Measurements from ENCODE around the gene PDLIM1.

PDLIM1 gene

GRCh38 chr10:95275726-95276366 lies 15.0 kb downstream of the PDLIM1 start:
- Histone ChIP-seq H3K4me1 (ENCODE audit: insufficient read depth, low read length) (peaks cover 29% of the 10 kb centered on the region), H3K9ac (ENCODE audit: low read depth, low read length) (no peak overlapping the region), H3K9me3 (ENCODE audit: control insufficient read depth, insufficient read depth, low read length) (no peaks in the 10 kb centered on the region), H3K36me3 (ENCODE audit: insufficient read depth, low read length) (peaks cover 6% of the 10 kb centered on the region; the same call in 1 of the 2 replicates)

GRCh38 chr10:95273393-95274312 lies 17.1 kb downstream of the PDLIM1 start:
- no peak overlapping the region for H3K9ac ChIP-seq (ENCODE audit: low read depth, low read length)
- H3K9me3 ChIP-seq (ENCODE audit: control insufficient read depth, insufficient read depth, low read length) = no peaks in the 10 kb centered on the region
- peaks cover 7% of the 10 kb centered on the region; the same call in 1 of the 2 replicates for H3K36me3 ChIP-seq (ENCODE audit: insufficient read depth, low read length)

GRCh38 chr10:95268438-95268837 lies 22.4 kb downstream of the PDLIM1 start:
- peaks cover 5% of the 10 kb centered on the region for H3K36me3 ChIP-seq (ENCODE audit: insufficient read depth, low read length)
- H3K4me1 ChIP-seq (ENCODE audit: insufficient read depth, low read length) = peaks cover 32% of the 10 kb centered on the region
- no peaks in the 10 kb centered on the region for H3K9me3 ChIP-seq (ENCODE audit: control insufficient read depth, insufficient read depth, low read length)
- H3K9ac ChIP-seq (ENCODE audit: low read depth, low read length) = no peak overlapping the region

More at GRCh38 chr10:95273393-95274312, 17.1 kb downstream of the PDLIM1 start:
- peaks cover 25% of the 10 kb centered on the region for H3K4me1 ChIP-seq (ENCODE audit: insufficient read depth, low read length)

GRCh38 chr10:95267251-95267650 lies 23.6 kb downstream of the PDLIM1 start:
- no peak overlapping the region for H3K9ac ChIP-seq (ENCODE audit: low read depth, low read length)
- H3K4me1 ChIP-seq (ENCODE audit: insufficient read depth, low read length) = peaks cover 32% of the 10 kb centered on the region
- H3K9me3 ChIP-seq (ENCODE audit: control insufficient read depth, insufficient read depth, low read length) = no peaks in the 10 kb centered on the region
- H3K36me3 ChIP-seq (ENCODE audit: insufficient read depth, low read length) = peaks cover 11% of the 10 kb centered on the region

GRCh38 chr10:95266674-95267095 lies 24.1 kb downstream of the PDLIM1 start:
- Histone ChIP-seq H3K4me1 (ENCODE audit: insufficient read depth, low read length) (peaks cover 37% of the 10 kb centered on the region), H3K36me3 (ENCODE audit: insufficient read depth, low read length) (peaks cover 12% of the 10 kb centered on the region), H3K9ac (ENCODE audit: low read depth, low read length) (no peak overlapping the region)

GRCh38 chr10:95265572-95265971 lies 25.2 kb downstream of the PDLIM1 start:
- Histone ChIP-seq H3K9me3 (ENCODE audit: control insufficient read depth, insufficient read depth, low read length) (no peaks in the 10 kb centered on the region), H3K36me3 (ENCODE audit: insufficient read depth, low read length) (peaks cover 22% of the 10 kb centered on the region), H3K9ac (ENCODE audit: low read depth, low read length) (no peak overlapping the region), H3K4me1 (ENCODE audit: insufficient read depth, low read length) (peaks cover 46% of the 10 kb centered on the region)

More at GRCh38 chr10:95266674-95267095, 24.1 kb downstream of the PDLIM1 start:
- no peaks in the 10 kb centered on the region for H3K9me3 ChIP-seq (ENCODE audit: control insufficient read depth, insufficient read depth, low read length)

- Histone ChIP-seq H3K9me3 (ENCODE audit: control insufficient read depth, insufficient read depth, low read length) (no peaks in the 10 kb centered on the region), H3K4me1 (ENCODE audit: insufficient read depth, low read length) (peaks cover 46% of the 10 kb centered on the region), H3K36me3 (ENCODE audit: insufficient read depth, low read length) (peaks cover 31% of the 10 kb centered on the region), H3K9ac (ENCODE audit: low read depth, low read length) (no peak overlapping the region)
Measured at GRCh38 chr10:95264227-95265051, 26.4 kb downstream of the PDLIM1 start.

- H3K4me1 ChIP-seq (ENCODE audit: insufficient read depth, low read length) = peaks cover 44% of the 10 kb centered on the region
- peaks cover 4% of the 10 kb centered on the region; the same call in 1 of the 2 replicates for H3K9me3 ChIP-seq (ENCODE audit: control insufficient read depth, insufficient read depth, low read length)
- peaks cover 34% of the 10 kb centered on the region for H3K36me3 ChIP-seq (ENCODE audit: insufficient read depth, low read length)
- H3K9ac ChIP-seq (ENCODE audit: low read depth, low read length) = no peak overlapping the region
Measured at GRCh38 chr10:95263864-95264226, 27.0 kb downstream of the PDLIM1 start.

- Histone ChIP-seq H3K4me1 (ENCODE audit: insufficient read depth, low read length) (peaks cover 37% of the 10 kb centered on the region), H3K9me3 (ENCODE audit: control insufficient read depth, insufficient read depth, low read length) (peaks cover 4% of the 10 kb centered on the region; the same call in 1 of the 2 replicates), H3K36me3 (ENCODE audit: insufficient read depth, low read length) (peaks cover 35% of the 10 kb centered on the region), H3K9ac (ENCODE audit: low read depth, low read length) (no peak overlapping the region)
Measured at GRCh38 chr10:95262763-95263518, 27.9 kb downstream of the PDLIM1 start.

- Histone ChIP-seq H3K4me1 (ENCODE audit: insufficient read depth, low read length) (peaks cover 32% of the 10 kb centered on the region), H3K36me3 (ENCODE audit: insufficient read depth, low read length) (peaks cover 39% of the 10 kb centered on the region), H3K9ac (ENCODE audit: low read depth, low read length) (no peak overlapping the region), H3K9me3 (ENCODE audit: control insufficient read depth, insufficient read depth, low read length) (peaks cover 4% of the 10 kb centered on the region; the same call in 1 of the 2 replicates)
Measured at GRCh38 chr10:95261926-95262325, 28.9 kb downstream of the PDLIM1 start.

- no peak overlapping the region for H3K9ac ChIP-seq (ENCODE audit: low read depth, low read length)
- H3K9me3 ChIP-seq (ENCODE audit: control insufficient read depth, insufficient read depth, low read length) = peaks cover 6% of the 10 kb centered on the region; the same call in 1 of the 2 replicates
- peaks cover 30% of the 10 kb centered on the region for H3K4me1 ChIP-seq (ENCODE audit: insufficient read depth, low read length)
- peaks cover 39% of the 10 kb centered on the region for H3K36me3 ChIP-seq (ENCODE audit: insufficient read depth, low read length)
Measured at GRCh38 chr10:95260909-95261552, 29.8 kb downstream of the PDLIM1 start.

GRCh38 chr10:95260397-95260881 lies 30.4 kb downstream of the PDLIM1 start:
- Histone ChIP-seq H3K4me1 (ENCODE audit: insufficient read depth, low read length) (peaks cover 30% of the 10 kb centered on the region), H3K9me3 (ENCODE audit: control insufficient read depth, insufficient read depth, low read length) (peaks cover 6% of the 10 kb centered on the region; the same call in 1 of the 2 replicates), H3K9ac (ENCODE audit: low read depth, low read length) (no peak overlapping the region), H3K36me3 (ENCODE audit: insufficient read depth, low read length) (peaks cover 39% of the 10 kb centered on the region)

GRCh38 chr10:95257849-95258248 lies 33.0 kb downstream of the PDLIM1 start:
- Histone ChIP-seq H3K9ac (ENCODE audit: low read depth, low read length) (no peak overlapping the region), H3K36me3 (ENCODE audit: insufficient read depth, low read length) (peaks cover 34% of the 10 kb centered on the region), H3K4me1 (ENCODE audit: insufficient read depth, low read length) (peaks cover 13% of the 10 kb centered on the region; the same call in 1 of the 2 replicates), H3K9me3 (ENCODE audit: control insufficient read depth, insufficient read depth, low read length) (peaks cover 6% of the 10 kb centered on the region; the same call in 1 of the 2 replicates)

All from ES-I3 (cell line).